HUDEP-2 (cell line): ENCODE results near the gene CD300H.
A peak's percentile ranks its signal among the peaks of the same experiment; 100 is the strongest.

Source experiments
- DNase-seq, 76 experiments: peaks; one replicate each; lab custom pipeline; 2025; ENCODE audit not compliant: unreplicated experiment in 76 of 76; lab: John Stamatoyannopoulos, UW

CD300H gene

DNA sequence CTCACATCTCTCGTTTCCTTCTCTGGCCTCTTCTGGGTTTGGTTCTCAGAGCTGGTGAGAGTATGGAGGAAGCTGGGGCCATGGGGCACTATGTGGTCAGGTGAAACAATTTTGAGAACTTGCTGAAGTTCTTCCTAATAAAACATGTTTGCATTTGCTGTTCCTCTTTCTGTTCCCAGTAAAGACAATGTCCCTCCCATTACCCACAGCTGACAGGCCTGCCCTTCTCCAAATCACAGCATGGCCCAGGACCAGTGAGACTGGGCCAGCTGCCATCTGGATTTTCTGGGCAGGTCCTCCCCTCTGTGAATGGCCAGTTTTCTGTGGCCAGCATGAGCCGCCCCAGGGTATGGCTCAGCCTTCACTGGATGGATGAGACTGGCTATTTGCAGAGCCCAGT lies at the start of gene CD300H:
CD300H (minus strand) TSS at position 113 of the 400 bp plus-strand sequence.
- DNase-seq = no peak

DNA sequence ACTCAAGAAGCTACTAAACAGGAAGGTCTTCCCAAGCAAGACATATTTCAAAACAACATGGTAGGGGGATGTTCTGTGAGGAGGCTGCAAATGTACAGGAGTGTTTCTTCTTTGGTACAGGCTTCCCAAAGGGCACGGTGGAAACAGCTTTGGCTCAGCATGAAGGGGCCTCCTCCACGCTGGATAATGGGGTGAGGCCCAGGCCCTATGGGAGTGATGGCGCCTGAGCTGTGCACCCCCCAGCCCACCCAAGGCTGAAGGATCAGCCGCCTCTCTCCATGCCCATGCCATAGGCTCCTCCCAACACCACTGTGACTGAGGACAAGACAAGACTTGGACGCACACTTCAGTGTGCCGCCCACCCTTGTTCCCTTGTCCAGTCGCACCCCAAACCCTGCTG lies 49.4 kb upstream of the CD300H start:
- no peak for DNase-seq

GRCh38 chr17:74612046-74612445 lies 44.7 kb upstream of the CD300H start:
- DNase-seq = no peak

GRCh38 chr17:74610108-74610507 lies 42.8 kb upstream of the CD300H start:
- DNase-seq = no peak

GRCh38 chr17:74608511-74608910 lies 41.2 kb upstream of the CD300H start:
- no peak for DNase-seq

DNA sequence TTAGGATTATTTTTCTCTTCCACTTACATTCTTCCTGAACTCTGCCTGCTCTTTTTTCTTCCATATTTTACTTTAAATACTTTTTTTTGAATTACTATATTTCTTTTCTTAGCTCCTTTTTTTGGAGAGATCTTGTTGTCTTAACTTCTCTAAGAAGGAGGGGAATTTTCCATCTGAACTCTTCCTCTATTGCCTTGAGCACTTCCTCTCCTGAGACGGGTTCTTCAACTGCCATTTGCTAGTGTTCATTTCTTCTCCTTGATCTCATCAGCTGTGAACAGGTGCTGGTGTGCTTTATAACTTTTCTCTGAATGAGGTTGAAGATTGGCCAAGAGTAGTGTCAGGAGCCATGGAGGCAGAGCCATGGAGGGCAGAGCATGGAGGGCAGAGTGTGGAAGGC lies 39.9 kb upstream of the CD300H start:
- DNase-seq = no peak

GRCh38 chr17:74606050-74606449 lies 38.7 kb upstream of the CD300H start:
- DNase-seq = no peak

DNA sequence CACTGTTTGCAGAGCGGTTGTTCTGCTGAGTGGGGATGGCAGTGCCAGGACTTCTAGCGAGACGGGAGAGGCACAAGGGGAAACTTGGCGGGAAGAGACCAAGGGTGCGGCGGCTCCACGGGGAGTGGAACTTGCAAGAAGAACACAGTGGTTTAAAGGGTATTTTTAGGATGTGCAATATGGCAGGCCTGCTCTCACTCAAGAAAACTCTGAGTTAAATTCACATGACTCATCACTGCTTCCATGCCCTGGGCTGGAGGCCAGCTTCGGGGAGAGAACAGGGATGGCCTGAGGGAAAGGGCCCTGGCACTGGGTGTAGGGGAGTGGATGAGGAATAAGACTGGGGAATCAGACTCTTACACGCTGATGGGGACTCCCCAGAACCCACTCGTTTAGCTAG lies 38.1 kb upstream of the CD300H start:
- DNase-seq = no peak

DNA sequence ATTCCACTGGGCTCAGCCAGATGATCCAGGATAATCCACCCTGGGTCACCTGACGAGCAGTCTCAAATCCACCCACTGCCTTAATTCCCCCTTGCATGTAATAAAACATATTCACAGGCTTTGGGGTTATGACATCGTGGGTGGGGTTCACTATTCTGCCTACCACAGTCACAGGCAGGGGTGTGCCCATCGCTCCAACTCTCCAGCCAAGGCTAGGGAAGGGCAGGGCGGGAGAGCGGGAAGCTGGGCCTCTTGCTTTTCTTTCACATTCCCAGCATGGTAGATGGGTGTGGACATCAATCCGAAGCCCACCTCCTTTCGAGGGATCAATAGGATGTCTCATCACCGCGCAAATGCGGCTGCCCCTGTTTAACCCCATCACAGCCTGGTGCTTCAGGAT lies 37.5 kb upstream of the CD300H start:
- DNase-seq = no peak

GRCh38 chr17:74604200-74604599 lies 36.9 kb upstream of the CD300H start:
- no peak for DNase-seq

GRCh38 chr17:74603746-74604145 lies 36.4 kb upstream of the CD300H start:
- no peak for DNase-seq

- no peak for DNase-seq
Observed at GRCh38 chr17:74603037-74603635, 35.8 kb upstream of the CD300H start.

GRCh38 chr17:74601944-74602572 lies 34.7 kb upstream of the CD300H start:
- peak in 19 of 76 experiments; percentile 2 to 44 (median 14) for DNase-seq

DNA sequence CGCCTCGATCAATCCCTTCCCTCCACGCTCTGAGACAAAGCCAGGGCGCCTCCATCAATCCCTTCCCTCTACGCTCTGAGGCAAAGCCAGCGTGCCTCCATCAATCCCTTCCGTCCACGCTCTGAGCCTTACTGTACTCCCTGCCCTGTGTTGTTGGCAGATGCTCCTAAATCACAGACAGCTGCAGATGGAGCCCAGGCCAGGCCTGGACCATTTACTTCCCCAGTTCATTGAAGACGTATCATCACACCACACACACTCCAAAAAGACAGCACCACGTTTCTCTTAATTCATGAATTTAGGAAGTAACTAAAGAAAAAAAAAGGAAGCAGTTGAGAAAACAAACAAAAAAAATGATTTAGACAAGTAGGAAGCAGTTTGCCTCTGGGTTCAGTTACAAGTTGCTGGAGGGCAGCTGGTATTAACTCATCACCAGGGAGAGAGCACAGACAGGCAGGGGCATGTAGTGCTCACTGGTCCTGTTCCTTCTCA lies 32.2 kb upstream of the CD300H start:
- no peak for DNase-seq

DNA sequence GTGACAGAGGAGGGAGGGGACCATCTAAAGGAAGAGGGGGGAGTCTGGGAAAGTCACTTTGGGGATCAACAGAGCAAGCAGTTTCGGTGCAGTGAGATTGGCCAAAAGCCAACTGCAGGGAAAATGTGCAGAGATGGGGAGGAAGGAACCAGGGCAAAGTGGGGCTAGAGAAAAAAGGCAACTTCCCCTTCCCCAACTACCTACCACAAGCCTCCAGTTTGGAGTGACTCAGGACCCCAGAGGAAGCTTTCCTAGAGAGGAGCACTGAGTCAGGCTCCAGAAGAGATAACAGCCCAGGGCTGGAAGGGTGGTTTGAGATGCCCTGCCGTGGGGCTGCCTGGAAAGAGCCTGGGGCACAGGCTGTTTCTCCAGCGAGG lies 31.7 kb upstream of the CD300H start:
- no peak for DNase-seq

GRCh38 chr17:74598346-74599022 lies 31.2 kb upstream of the CD300H start:
- DNase-seq = no peak

- no peak for DNase-seq
Observed at GRCh38 chr17:74597069-74597790, 29.9 kb upstream of the CD300H start.

DNA sequence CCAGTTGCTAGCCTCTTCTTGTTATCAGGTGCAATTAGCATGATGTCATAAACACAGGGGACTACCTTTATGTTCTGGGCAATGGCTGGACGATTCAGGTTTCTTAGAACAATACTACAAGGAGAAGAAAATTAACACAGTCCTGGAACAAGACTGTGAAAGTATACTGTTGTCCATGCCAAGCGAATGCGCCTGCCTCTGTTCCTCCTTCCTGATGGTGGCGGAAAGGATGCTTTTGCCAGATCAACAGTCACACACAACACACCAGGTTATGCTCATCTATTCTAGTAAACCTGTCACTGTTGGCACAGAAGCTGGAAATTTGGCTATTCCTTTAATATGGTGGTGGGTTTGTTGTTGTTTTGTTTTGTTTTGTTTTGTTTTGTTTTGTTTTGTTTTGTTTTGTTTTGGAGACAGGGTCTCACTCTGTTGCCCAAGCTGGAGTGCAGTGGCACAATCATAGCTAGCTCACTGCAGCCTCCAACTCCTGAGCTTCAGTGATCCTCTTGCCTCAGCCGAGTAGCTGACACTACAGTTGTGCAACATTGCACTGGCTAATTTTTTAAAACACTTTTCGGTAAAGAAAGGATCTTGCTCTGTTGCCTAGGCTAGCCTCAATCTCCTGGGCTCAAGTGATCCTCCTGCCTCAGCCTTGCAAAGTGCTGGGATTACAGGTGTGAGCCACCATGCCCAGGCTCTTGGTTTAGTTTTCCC lies 27.9 kb upstream of the CD300H start:
- DNase-seq = no peak

DNA sequence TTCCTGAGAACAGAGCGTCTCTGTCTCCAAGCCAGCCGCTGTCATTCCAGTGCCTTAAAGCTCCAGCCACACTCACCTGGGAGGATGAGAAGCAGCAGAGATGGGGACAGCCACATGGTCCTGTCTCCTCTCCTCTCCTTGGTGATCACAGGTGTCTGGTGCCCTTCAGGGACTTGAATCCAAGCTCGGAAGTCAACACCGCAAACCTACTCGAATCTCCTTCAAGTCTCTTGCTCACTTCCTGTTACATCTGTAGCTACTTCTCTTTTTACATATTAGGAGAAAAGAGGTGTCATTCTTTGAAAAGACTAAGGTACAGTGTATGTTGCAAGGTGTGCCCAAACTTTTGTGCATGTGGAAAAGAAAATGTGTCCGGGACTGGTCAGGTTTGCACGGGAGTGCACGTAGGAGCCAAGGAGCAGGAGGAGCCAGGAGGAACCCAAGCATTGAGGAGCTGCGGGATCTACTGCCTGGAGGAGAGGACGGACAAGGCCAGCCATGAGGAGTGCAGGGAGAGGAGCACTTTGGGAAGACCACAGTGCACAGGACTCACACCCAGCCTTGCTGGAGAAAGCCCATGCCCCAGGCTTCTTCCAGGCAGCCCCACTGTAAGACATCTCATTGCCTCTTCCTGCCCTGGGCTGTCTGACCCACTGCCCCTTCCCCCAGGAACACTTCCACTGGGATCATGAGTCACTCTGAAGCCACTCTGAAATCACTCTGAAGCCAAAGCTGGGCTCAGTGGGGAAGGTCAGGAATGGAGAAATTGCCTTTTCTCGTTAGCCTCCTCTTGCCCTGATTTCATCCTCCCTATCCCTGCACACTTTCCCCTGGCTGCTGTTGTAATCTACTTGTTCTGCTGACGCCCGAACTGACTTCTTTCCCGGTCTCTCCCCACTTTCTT lies 25.0 kb upstream of the CD300H start, which contains the start of gene CD300LD:
CD300LD (minus strand) TSS at position 197 of the 904 bp plus-strand sequence; CDS start at position 116, 81 bp downstream.
- DNase-seq = no peak

DNA sequence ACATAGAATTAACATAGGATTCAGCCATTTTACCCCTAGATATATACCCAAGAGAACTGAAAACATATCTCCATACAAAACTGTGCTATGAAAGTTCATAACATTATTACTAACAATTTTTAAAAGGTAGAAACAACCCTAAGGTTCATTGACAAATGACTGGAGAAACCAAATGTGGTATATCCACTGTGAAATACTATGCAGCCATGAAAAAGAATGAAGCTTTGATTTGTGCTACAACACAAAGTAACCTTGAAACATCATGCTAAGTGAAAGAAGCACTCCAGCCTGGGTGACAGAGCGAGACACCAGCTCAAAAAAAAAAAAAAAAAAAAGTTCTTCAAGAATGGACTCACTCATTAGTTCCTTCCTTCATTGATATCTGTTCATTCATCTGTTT lies 24.2 kb upstream of the CD300H start:
- no peak for DNase-seq
